HG02642 (cell line): Measurements from ENCODE around the gene DGUOK.
A peak's percentile ranks its signal among the peaks of the same experiment; 100 is the strongest.

Experiments
- ATAC-seq: cut with Tn5 transposase; IDR thresholded peaks from one replicate; pipeline ENCODE4 v1.9.1; 2021; ENCODE audit warnings: mild to moderate bottlenecking; ENCODE audit not compliant: unreplicated experiment, poor library complexity

The DGUOK gene

GRCh38 chr2:73944714-73945113, 18.0 kb downstream of the DGUOK start:
- ATAC-seq = no peak

GRCh38 chr2:73946215-73946614, 19.5 kb downstream of the DGUOK start:
- no peak for ATAC-seq

- no peak for ATAC-seq
Measured at GRCh38 chr2:73946666-73947065, 20.0 kb downstream of the DGUOK start.

- no peak for ATAC-seq
Measured at GRCh38 chr2:73947412-73948018, 20.8 kb downstream of the DGUOK start.

- no peak for ATAC-seq
Measured at GRCh38 chr2:73949802-73950201, 23.1 kb downstream of the DGUOK start.

GRCh38 chr2:73952499-73953446, 26.1 kb downstream of the DGUOK start:
- no peak for ATAC-seq

- ATAC-seq = no peak
Measured at GRCh38 chr2:73956218-73956865, 29.7 kb downstream of the DGUOK start.

GRCh38 chr2:73961274-73961673, 34.6 kb downstream of the DGUOK start:
- no peak for ATAC-seq

- ATAC-seq = no peak
Measured at GRCh38 chr2:73961823-73962615, 35.3 kb downstream of the DGUOK start.

- no peak for ATAC-seq
Measured at GRCh38 chr2:73962798-73963197, 36.1 kb downstream of the DGUOK start.

- no peak for ATAC-seq
Measured at GRCh38 chr2:73963385-73964120, 36.9 kb downstream of the DGUOK start.

GRCh38 chr2:73964223-73964622, 37.5 kb downstream of the DGUOK start:
- no peak for ATAC-seq

GRCh38 chr2:73965053-73965452, 38.4 kb downstream of the DGUOK start:
- no peak for ATAC-seq

- no peak for ATAC-seq
Measured at GRCh38 chr2:73968357-73968937, 41.8 kb downstream of the DGUOK start.

- no peak for ATAC-seq
Measured at GRCh38 chr2:73969356-73969755, 42.7 kb downstream of the DGUOK start.

- ATAC-seq = peak; percentile 14
Measured at GRCh38 chr2:73970141-73970803, 43.6 kb downstream of the DGUOK start.

GRCh38 chr2:73970850-73971471, 44.3 kb downstream of the DGUOK start:
- peak; percentile 71 for ATAC-seq

- no peak for ATAC-seq
Measured at GRCh38 chr2:73971722-73972121, 45.0 kb downstream of the DGUOK start.
